ENCODE results near the gene PACS2. TPM values are rescaled to one million over a fixed set of nuclear protein-coding genes. Genes with fewer than 3 reads are reported as not detected.
"Not testable (repeated sequence)": the region's sequence is repeated elsewhere in the genome, so short reads cannot be mapped to it uniquely, and the experiment has no call there.

Gene PACS2
- total RNA-seq, 4 donors from 2014 or later, result 61.5 to 91.1 (median 74.7) TPM

GRCh38 chr14:105325716-105326567, 11.4 kb downstream of the PACS2 start:
- Histone ChIP-seq H3K27me3 (no peaks in the 10 kb centered on the region), H3K27ac (no peak overlapping the region), H3K4me3 (no peak overlapping the region), H3K4me1 (peaks cover 0 to 86% (median 29%) of the 10 kb centered on the region in 3 donors), H3K36me3 (peaks cover 0 to 9% of the 10 kb centered on the region in 2 donors), H3K9me3 (no peaks in the 10 kb centered on the region)
- no peak for ATAC-seq
- 100% methylated on average over 1 of the region's 27 CpGs; no CpG with 5 or more reads in 1 of the 2 donors for WGBS, 2 donors (ENCODE audit: low coverage in 1 of 2)
- TF ChIP-seq POLR2AphosphoS5 (IDR thresholded peaks at IDR 0.05) (no peak), POLR2A (IDR thresholded peaks at IDR 0.05) (no peak), EP300 (IDR thresholded peaks at IDR 0.05) (no peak)
- TF ChIP-seq, protein P1, sequence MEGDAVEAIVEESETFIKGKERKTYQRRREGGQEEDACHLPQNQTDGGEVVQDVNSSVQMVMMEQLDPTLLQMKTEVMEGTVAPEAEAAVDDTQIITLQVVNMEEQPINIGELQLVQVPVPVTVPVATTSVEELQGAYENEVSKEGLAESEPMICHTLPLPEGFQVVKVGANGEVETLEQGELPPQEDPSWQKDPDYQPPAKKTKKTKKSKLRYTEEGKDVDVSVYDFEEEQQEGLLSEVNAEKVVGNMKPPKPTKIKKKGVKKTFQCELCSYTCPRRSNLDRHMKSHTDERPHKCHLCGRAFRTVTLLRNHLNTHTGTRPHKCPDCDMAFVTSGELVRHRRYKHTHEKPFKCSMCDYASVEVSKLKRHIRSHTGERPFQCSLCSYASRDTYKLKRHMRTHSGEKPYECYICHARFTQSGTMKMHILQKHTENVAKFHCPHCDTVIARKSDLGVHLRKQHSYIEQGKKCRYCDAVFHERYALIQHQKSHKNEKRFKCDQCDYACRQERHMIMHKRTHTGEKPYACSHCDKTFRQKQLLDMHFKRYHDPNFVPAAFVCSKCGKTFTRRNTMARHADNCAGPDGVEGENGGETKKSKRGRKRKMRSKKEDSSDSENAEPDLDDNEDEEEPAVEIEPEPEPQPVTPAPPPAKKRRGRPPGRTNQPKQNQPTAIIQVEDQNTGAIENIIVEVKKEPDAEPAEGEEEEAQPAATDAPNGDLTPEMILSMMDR (IDR thresholded peaks at IDR 0.05), result no peak

DNA sequence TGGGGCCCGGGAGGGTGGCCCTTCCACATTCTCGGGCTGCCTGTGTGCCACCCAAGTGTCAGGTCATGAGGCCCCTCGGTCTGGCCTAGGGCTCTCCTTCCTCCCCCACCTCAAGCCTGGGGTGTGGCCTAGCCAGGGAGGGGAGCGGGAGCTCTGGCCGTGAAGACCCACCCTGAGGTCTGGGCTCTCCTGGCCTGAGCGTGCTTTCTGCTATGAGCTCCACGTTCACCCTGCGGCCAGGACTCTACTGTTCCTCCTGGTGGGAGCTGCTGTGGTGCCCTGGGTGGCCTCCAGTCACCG, 12.0 kb downstream of the PACS2 start:
- WGBS, 2 donors (ENCODE audit: low coverage in 1 of 2), result 88 to 100% methylated on average over 1 to 3 of the region's 9 CpGs
- Histone ChIP-seq H3K9me3 (no peaks in the 10 kb centered on the region), H3K4me3 (no peak overlapping the region), H3K27ac (no peak overlapping the region), H3K27me3 (no peaks in the 10 kb centered on the region), H3K36me3 (peaks cover 0 to 9% of the 10 kb centered on the region in 2 donors), H3K4me1 (peaks cover 0 to 92% (median 29%) of the 10 kb centered on the region in 3 donors)
- TF ChIP-seq POLR2A (IDR thresholded peaks at IDR 0.05) (no peak), POLR2AphosphoS5 (IDR thresholded peaks at IDR 0.05) (no peak), EP300 (IDR thresholded peaks at IDR 0.05) (no peak)
- TF ChIP-seq, protein P1 (IDR thresholded peaks at IDR 0.05), result no peak
- no peak for ATAC-seq

GRCh38 chr14:105326891-105327694, 12.5 kb downstream of the PACS2 start:
- TF ChIP-seq POLR2A (IDR thresholded peaks at IDR 0.05) (no peak), POLR2AphosphoS5 (IDR thresholded peaks at IDR 0.05) (no peak), EP300 (IDR thresholded peaks at IDR 0.05) (no peak)
- TF ChIP-seq, protein P1 (IDR thresholded peaks at IDR 0.05), result no peak
- no peak for ATAC-seq
- WGBS, 2 donors (ENCODE audit: low coverage in 1 of 2), result 71 to 92% methylated on average over 2 to 9 of the region's 34 CpGs
- Histone ChIP-seq H3K4me1 (peaks cover 0 to 92% (median 29%) of the 10 kb centered on the region in 3 donors), H3K36me3 (peaks cover 0 to 9% of the 10 kb centered on the region in 2 donors), H3K27me3 (no peaks in the 10 kb centered on the region), H3K27ac (no peak overlapping the region), H3K4me3 (no peak overlapping the region), H3K9me3 (no peaks in the 10 kb centered on the region)

- not testable (repeated sequence) for ATAC-seq, H3K27ac ChIP-seq, H3K27me3 ChIP-seq, H3K9me3 ChIP-seq, H3K36me3 ChIP-seq, H3K4me3 ChIP-seq
- no CpG with 5 or more reads among the region's 17 CpGs for WGBS, 2 donors (ENCODE audit: low coverage in 1 of 2)
- H3K4me1 ChIP-seq, result peaks cover 0 to 89% (median 29%) of the 10 kb centered on the region in 3 donors
Observed at GRCh38 chr14:105327695-105328045, 13.1 kb downstream of the PACS2 start.

DNA sequence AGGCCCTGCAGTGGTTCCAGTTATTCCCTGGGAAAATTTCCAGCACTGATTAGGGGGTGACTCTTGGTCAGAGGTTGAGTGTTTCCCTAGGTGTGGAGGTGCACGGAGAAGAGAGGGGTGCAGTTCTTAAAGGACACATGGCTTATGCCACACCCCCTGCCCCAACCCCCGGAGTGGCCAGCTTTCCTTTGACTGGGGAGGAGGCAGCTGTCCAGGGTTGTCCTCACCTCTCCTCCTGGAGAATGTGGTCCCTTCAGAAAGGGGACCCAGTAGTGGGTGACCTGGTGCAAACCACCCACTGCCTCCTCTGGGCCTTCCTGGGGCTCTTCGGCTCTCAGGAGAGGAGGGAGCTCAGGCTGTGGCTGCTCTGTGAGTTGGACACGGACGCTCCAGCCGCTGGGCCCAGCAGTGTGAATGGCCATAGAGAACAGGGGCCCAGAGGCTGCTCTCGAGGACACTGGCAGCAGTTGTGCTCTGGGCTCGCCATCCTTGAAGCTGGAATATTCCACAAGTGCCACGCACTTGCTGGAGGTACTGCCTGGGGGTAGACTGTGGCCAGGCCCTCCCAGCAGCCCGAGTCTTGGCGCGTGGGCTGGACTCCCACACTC, 13.6 kb downstream of the PACS2 start:
- ATAC-seq, result no peak
- H3K36me3 ChIP-seq, result peaks cover 0 to 9% of the 10 kb centered on the region in 2 donors
- H3K27ac ChIP-seq, result no peak overlapping the region
- peaks cover 0 to 89% (median 29%) of the 10 kb centered on the region in 3 donors for H3K4me1 ChIP-seq
- TF ChIP-seq POLR2AphosphoS5 (IDR thresholded peaks at IDR 0.05), result no peak
- no peak for TF ChIP-seq EP300 (IDR thresholded peaks at IDR 0.05)
- TF ChIP-seq, protein P1 (IDR thresholded peaks at IDR 0.05), result no peak
- no peak for TF ChIP-seq POLR2A (IDR thresholded peaks at IDR 0.05)
- H3K9me3 ChIP-seq, result no peaks in the 10 kb centered on the region
- WGBS, 2 donors (ENCODE audit: low coverage in 1 of 2), result 93% methylated on average over 3 of the region's 12 CpGs; no CpG with 5 or more reads in 1 of the 2 donors
- H3K27me3 ChIP-seq, result no peaks in the 10 kb centered on the region
- H3K4me3 ChIP-seq, result no peak overlapping the region
